Measurements from ENCODE around the gene RARRES2. TPM values are rescaled to one million over a fixed set of nuclear protein-coding genes. Genes with fewer than 3 reads are reported as not detected.

Gene RARRES2
- total and polyA plus RNA-seq, 2 donors = 6.5 to 21.9 TPM

DNA sequence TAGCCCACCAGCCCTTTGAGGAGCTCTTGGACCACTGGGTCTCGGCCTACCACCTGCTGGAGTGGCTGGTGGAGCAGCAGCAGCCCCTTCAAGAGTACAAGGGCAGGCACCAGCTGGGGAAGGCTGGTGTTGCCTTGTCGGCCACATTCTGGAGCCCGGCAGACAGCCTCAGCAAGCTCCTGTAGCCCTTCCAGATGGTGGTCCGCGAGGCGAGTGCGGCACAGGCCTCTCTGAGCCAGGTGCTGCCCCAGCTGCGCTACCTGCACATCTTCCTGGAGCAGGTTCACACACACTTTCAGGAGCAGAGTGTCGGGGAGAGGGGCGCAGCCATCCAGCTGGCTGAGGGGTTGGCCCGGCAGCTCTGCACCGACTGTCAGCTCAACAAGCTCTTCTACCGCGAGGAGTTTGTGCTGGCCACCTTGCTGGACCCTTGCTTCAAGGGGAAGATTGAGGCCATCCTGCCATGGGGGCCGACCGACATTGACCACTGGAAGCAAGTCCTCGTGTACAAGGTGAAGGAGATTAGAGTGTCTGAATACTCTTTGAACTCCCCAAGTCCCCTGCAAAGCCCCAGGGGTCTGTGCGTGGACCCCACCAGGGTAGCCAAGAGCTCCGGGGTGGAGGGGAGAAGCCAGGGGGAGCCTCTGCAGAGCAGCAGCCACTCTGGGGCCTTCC is 11.1 kb downstream of the RARRES2 start:
- H3K4me3 ChIP-seq (ENCODE audit: low read length in 2 of 2) = no peak overlapping the region
- WGBS = 97% methylated on average over 19 of the region's 19 CpGs
- no peaks in the 10 kb centered on the region for H3K27me3 ChIP-seq (ENCODE audit: control insufficient read depth in 2 of 2, insufficient read depth in 1 of 2, low read length in 1 of 2)
- no peaks in the 10 kb centered on the region for H3K9me3 ChIP-seq (ENCODE audit: control insufficient read depth in 2 of 2, insufficient read depth in 1 of 2, low read length in 1 of 2)
- DNase-seq (ENCODE audit: low read depth in 6 of 9, low spot score in 9 of 9) = no peak
- H3K36me3 ChIP-seq (ENCODE audit: control insufficient read depth in 2 of 2, insufficient read depth in 2 of 2, low read length in 1 of 2) = peaks cover 73 to 82% of the 10 kb centered on the region in 2 donors
- no peak overlapping the region for H3K27ac ChIP-seq (ENCODE audit: low read depth in 1 of 2, low read length in 1 of 2)
- no peaks in the 10 kb centered on the region for H3K4me1 ChIP-seq (ENCODE audit: control insufficient read depth in 2 of 2, insufficient read depth in 2 of 2, low read length in 2 of 2)

GRCh38 chr7:150329331-150330120 is 11.9 kb downstream of the RARRES2 start:
- DNase-seq (ENCODE audit: low read depth in 6 of 9, low spot score in 9 of 9) = no peak
- Histone ChIP-seq H3K36me3 (ENCODE audit: control insufficient read depth in 2 of 2, insufficient read depth in 2 of 2, low read length in 1 of 2) (peaks cover 78 to 85% of the 10 kb centered on the region in 2 donors), H3K9me3 (ENCODE audit: control insufficient read depth in 2 of 2, insufficient read depth in 1 of 2, low read length in 1 of 2) (no peaks in the 10 kb centered on the region), H3K4me3 (ENCODE audit: low read length in 2 of 2) (no peak overlapping the region), H3K27ac (ENCODE audit: low read depth in 1 of 2, low read length in 1 of 2) (no peak overlapping the region), H3K4me1 (ENCODE audit: control insufficient read depth in 2 of 2, insufficient read depth in 2 of 2, low read length in 2 of 2) (peaks cover 2 to 7% of the 10 kb centered on the region in 2 donors), H3K27me3 (ENCODE audit: control insufficient read depth in 2 of 2, insufficient read depth in 1 of 2, low read length in 1 of 2) (no peaks in the 10 kb centered on the region)
- WGBS = 98% methylated on average over 22 of the region's 22 CpGs

GRCh38 chr7:150327308-150327707 is 14.1 kb downstream of the RARRES2 start:
- no peak overlapping the region for H3K27ac ChIP-seq (ENCODE audit: low read depth in 1 of 2, low read length in 1 of 2)
- peaks cover 8 to 24% of the 10 kb centered on the region in 2 donors for H3K4me1 ChIP-seq (ENCODE audit: control insufficient read depth in 2 of 2, insufficient read depth in 2 of 2, low read length in 2 of 2)
- 97% methylated on average over 3 of the region's 3 CpGs for WGBS
- H3K4me3 ChIP-seq (ENCODE audit: low read length in 2 of 2) = no peak overlapping the region
- no peaks in the 10 kb centered on the region for H3K27me3 ChIP-seq (ENCODE audit: control insufficient read depth in 2 of 2, insufficient read depth in 1 of 2, low read length in 1 of 2)
- DNase-seq (ENCODE audit: low read depth in 6 of 9, low spot score in 9 of 9) = no peak
- H3K9me3 ChIP-seq (ENCODE audit: control insufficient read depth in 2 of 2, insufficient read depth in 1 of 2, low read length in 1 of 2) = no peaks in the 10 kb centered on the region
- peaks cover 70 to 72% of the 10 kb centered on the region in 2 donors for H3K36me3 ChIP-seq (ENCODE audit: control insufficient read depth in 2 of 2, insufficient read depth in 2 of 2, low read length in 1 of 2)

- Histone ChIP-seq H3K36me3 (ENCODE audit: control insufficient read depth in 2 of 2, insufficient read depth in 2 of 2, low read length in 1 of 2) (peaks cover 65 to 66% of the 10 kb centered on the region in 2 donors), H3K27ac (ENCODE audit: low read depth in 1 of 2, low read length in 1 of 2) (no peak overlapping the region), H3K4me3 (ENCODE audit: low read length in 2 of 2) (no peak overlapping the region), H3K9me3 (ENCODE audit: control insufficient read depth in 2 of 2, insufficient read depth in 1 of 2, low read length in 1 of 2) (no peaks in the 10 kb centered on the region), H3K27me3 (ENCODE audit: control insufficient read depth in 2 of 2, insufficient read depth in 1 of 2, low read length in 1 of 2) (no peaks in the 10 kb centered on the region), H3K4me1 (ENCODE audit: control insufficient read depth in 2 of 2, insufficient read depth in 2 of 2, low read length in 2 of 2) (peaks cover 13 to 30% of the 10 kb centered on the region in 2 donors)
- DNase-seq (ENCODE audit: low read depth in 6 of 9, low spot score in 9 of 9) = no peak
- 96% methylated on average over 4 of the region's 4 CpGs for WGBS
These were observed 14.7 kb downstream of the RARRES2 start for GRCh38 chr7:150326657-150327268.

DNA sequence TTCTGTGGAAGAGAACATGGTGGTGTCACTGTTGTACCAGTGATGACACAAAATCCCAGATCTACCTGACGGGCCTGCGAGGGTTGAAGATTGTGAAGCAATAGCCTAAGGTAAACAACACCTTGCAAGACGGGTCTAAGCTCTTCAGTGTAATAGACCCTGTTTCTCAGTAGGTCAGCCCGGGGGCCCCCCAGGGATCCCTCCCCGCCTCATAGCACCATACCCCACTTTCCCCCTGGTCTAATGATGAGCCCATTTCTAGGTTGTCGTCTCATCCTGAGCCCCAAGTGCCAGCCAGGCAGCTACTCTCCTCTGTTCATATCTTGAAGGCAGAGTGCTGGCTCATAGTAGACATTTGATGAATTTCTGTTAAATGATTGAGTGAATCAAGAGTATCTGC is 15.5 kb downstream of the RARRES2 start:
- H3K27ac ChIP-seq (ENCODE audit: low read depth in 1 of 2, low read length in 1 of 2) = no peak overlapping the region
- H3K36me3 ChIP-seq (ENCODE audit: control insufficient read depth in 2 of 2, insufficient read depth in 2 of 2, low read length in 1 of 2) = peaks cover 57 to 59% of the 10 kb centered on the region in 2 donors

GRCh38 chr7:150325110-150325611 is 16.3 kb downstream of the RARRES2 start:
- Histone ChIP-seq H3K36me3 (ENCODE audit: control insufficient read depth in 2 of 2, insufficient read depth in 2 of 2, low read length in 1 of 2) (peaks cover 49 to 52% of the 10 kb centered on the region in 2 donors), H3K27me3 (ENCODE audit: control insufficient read depth in 2 of 2, insufficient read depth in 1 of 2, low read length in 1 of 2) (no peaks in the 10 kb centered on the region), H3K27ac (ENCODE audit: low read depth in 1 of 2, low read length in 1 of 2) (peak overlapping the region in 1 of 2 donors; percentile 5), H3K4me1 (ENCODE audit: control insufficient read depth in 2 of 2, insufficient read depth in 2 of 2, low read length in 2 of 2) (peaks cover 13 to 31% of the 10 kb centered on the region in 2 donors), H3K4me3 (ENCODE audit: low read length in 2 of 2) (no peak overlapping the region), H3K9me3 (ENCODE audit: control insufficient read depth in 2 of 2, insufficient read depth in 1 of 2, low read length in 1 of 2) (no peaks in the 10 kb centered on the region)
- WGBS = 97% methylated on average over 10 of the region's 10 CpGs
- no peak for DNase-seq (ENCODE audit: low read depth in 6 of 9, low spot score in 9 of 9)

More for the DNA sequence above, 15.5 kb downstream of the RARRES2 start:
- peaks cover 13 to 31% of the 10 kb centered on the region in 2 donors for H3K4me1 ChIP-seq (ENCODE audit: control insufficient read depth in 2 of 2, insufficient read depth in 2 of 2, low read length in 2 of 2)
- no peak overlapping the region for H3K4me3 ChIP-seq (ENCODE audit: low read length in 2 of 2)
- DNase-seq (ENCODE audit: low read depth in 6 of 9, low spot score in 9 of 9) = no peak
- WGBS = 98% methylated on average over 6 of the region's 6 CpGs
- H3K9me3 ChIP-seq (ENCODE audit: control insufficient read depth in 2 of 2, insufficient read depth in 1 of 2, low read length in 1 of 2) = no peaks in the 10 kb centered on the region
- H3K27me3 ChIP-seq (ENCODE audit: control insufficient read depth in 2 of 2, insufficient read depth in 1 of 2, low read length in 1 of 2) = no peaks in the 10 kb centered on the region

DNA sequence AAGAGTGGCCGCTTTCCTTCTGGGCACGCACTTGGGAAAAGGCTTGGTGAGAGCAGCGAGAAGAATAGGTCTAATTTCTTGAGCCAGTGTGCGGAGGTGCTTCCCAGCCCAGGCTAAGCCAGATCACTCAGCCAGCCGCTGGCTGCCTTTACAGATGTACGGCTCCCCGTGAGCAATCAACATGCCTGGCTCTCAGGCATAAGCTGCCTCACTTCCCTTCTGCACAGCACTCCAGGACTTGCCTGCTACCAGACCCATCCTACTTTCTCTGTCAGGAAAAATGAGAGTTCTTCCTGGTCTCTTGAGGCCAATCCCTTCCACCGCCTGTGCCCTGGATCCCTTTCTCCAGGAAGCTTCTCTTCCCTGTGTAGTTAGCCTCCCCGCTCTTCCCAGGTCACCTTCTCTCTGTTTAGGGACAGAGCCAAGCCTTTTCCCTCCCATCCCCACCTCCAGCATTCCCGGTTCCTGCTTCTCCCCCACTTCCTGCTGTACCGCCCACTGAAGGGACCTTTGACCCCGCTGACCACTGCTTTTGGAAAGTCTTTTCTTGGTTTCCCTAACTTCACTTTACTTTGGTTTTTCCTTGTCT is 17.0 kb downstream of the RARRES2 start:
- DNase-seq (ENCODE audit: low read depth in 6 of 9, low spot score in 9 of 9) = peak in 1 of 9 donors; percentile 28
- H3K36me3 ChIP-seq (ENCODE audit: control insufficient read depth in 2 of 2, insufficient read depth in 2 of 2, low read length in 1 of 2) = peaks cover 42 to 45% of the 10 kb centered on the region in 2 donors
- H3K9me3 ChIP-seq (ENCODE audit: control insufficient read depth in 2 of 2, insufficient read depth in 1 of 2, low read length in 1 of 2) = no peaks in the 10 kb centered on the region
- H3K4me3 ChIP-seq (ENCODE audit: low read length in 2 of 2) = peak overlapping the region; percentile 71 to 87
- peak overlapping the region; percentile 46 to 67 for H3K27ac ChIP-seq (ENCODE audit: low read depth in 1 of 2, low read length in 1 of 2)
- H3K27me3 ChIP-seq (ENCODE audit: control insufficient read depth in 2 of 2, insufficient read depth in 1 of 2, low read length in 1 of 2) = no peaks in the 10 kb centered on the region
- H3K4me1 ChIP-seq (ENCODE audit: control insufficient read depth in 2 of 2, insufficient read depth in 2 of 2, low read length in 2 of 2) = peaks cover 13 to 31% of the 10 kb centered on the region in 2 donors
- WGBS = 89% methylated on average over 12 of the region's 12 CpGs

- peak overlapping the region; percentile 71 to 87 for H3K4me3 ChIP-seq (ENCODE audit: low read length in 2 of 2)
- no peaks in the 10 kb centered on the region for H3K27me3 ChIP-seq (ENCODE audit: control insufficient read depth in 2 of 2, insufficient read depth in 1 of 2, low read length in 1 of 2)
- peak in 6 of 9 donors; percentile 21 to 66 (median 32) for DNase-seq (ENCODE audit: low read depth in 6 of 9, low spot score in 9 of 9)
- H3K4me1 ChIP-seq (ENCODE audit: control insufficient read depth in 2 of 2, insufficient read depth in 2 of 2, low read length in 2 of 2) = peaks cover 13 to 31% of the 10 kb centered on the region in 2 donors
- no peaks in the 10 kb centered on the region for H3K9me3 ChIP-seq (ENCODE audit: control insufficient read depth in 2 of 2, insufficient read depth in 1 of 2, low read length in 1 of 2)
- peaks cover 36 to 38% of the 10 kb centered on the region in 2 donors for H3K36me3 ChIP-seq (ENCODE audit: control insufficient read depth in 2 of 2, insufficient read depth in 2 of 2, low read length in 1 of 2)
- WGBS = 12% methylated on average over 16 of the region's 16 CpGs
- peak overlapping the region; percentile 67 to 88 for H3K27ac ChIP-seq (ENCODE audit: low read depth in 1 of 2, low read length in 1 of 2)
These were observed 17.6 kb downstream of the RARRES2 start for GRCh38 chr7:150323682-150324372.
